HL-60 (cell line): Measurements from ENCODE around the gene DCHS2.

ENCODE experiments used
- DNase-seq, 2 experiments: peaks; one replicate each; pipeline ENCODE4 v3.0.0-alpha.2; 2010 to 2020; ENCODE audit warnings: low read depth in 1 of 2, low spot score in 1 of 2
- H3K27ac ChIP-seq: fragments of 250-450 bp; sonication (Bioruptor Pico); replicated peaks from 2 replicates; pipeline ENCODE4 v1.5.1; 2020; ENCODE audit warnings: mild to moderate bottlenecking, moderate library complexity
- H3K27me3 ChIP-seq: fragments of 250-450 bp; sonication (Bioruptor Pico); 2 replicates; pipeline ENCODE4 v1.5.1; 2021; ENCODE audit warnings: mild to moderate bottlenecking, moderate library complexity; ENCODE audit not compliant: insufficient read depth, poor library complexity, severe bottlenecking
- H3K4me3 ChIP-seq: replicated peaks from 2 replicates; pipeline ENCODE4 v1.5.1; 2011; ENCODE audit warnings: mild to moderate bottlenecking, control low read depth, low read length; ENCODE audit not compliant: insufficient read depth
- CTCF ChIP-seq: IDR thresholded peaks from one replicate; pipeline ENCODE4 v1.5.1; 2011; ENCODE audit warnings: low read length, control low read depth, inconsistent platforms; ENCODE audit not compliant: insufficient read depth
- GABPA ChIP-seq: IDR thresholded peaks from 2 replicates; pipeline ENCODE4 v1.6.1; 2012; ENCODE audit warnings: low read depth
- POLR2AphosphoS5 ChIP-seq: IDR thresholded peaks from 2 replicates; pipeline ENCODE4 v1.6.1; 2012; ENCODE audit warnings: low read depth
- REST ChIP-seq: IDR thresholded peaks from 2 replicates; pipeline ENCODE4 v1.6.1; 2012; ENCODE audit warnings: low read depth; ENCODE audit not compliant: insufficient replicate concordance
- SPI1 ChIP-seq: IDR thresholded peaks from 2 replicates; pipeline ENCODE4 v1.6.1; 2012; ENCODE audit warnings: low read depth, mild to moderate bottlenecking, borderline replicate concordance

DCHS2 gene

GRCh38 chr4:154464654-154465053 lies 26.9 kb downstream of the DCHS2 start:
- Histone ChIP-seq H3K4me3 (no peak overlapping the region), H3K27ac (no peak overlapping the region), H3K27me3 (peaks cover 11% of the 10 kb centered on the region)
- TF ChIP-seq POLR2AphosphoS5 (no peak), CTCF (no peak), SPI1 (no peak), REST (no peak), GABPA (no peak)
- DNase-seq: no peak

GRCh38 chr4:154462081-154462810 lies 29.4 kb downstream of the DCHS2 start:
- no peak overlapping the region for H3K27ac ChIP-seq
- DNase-seq: no peak
- no peak for TF ChIP-seq SPI1
- TF ChIP-seq CTCF: no peak
- TF ChIP-seq REST: no peak
- TF ChIP-seq POLR2AphosphoS5: no peak
- TF ChIP-seq GABPA: no peak
- H3K27me3 ChIP-seq: peaks cover 8% of the 10 kb centered on the region
- no peak overlapping the region for H3K4me3 ChIP-seq

GRCh38 chr4:154457471-154457870 lies 34.1 kb downstream of the DCHS2 start:
- no peak overlapping the region for H3K4me3 ChIP-seq
- no peak overlapping the region for H3K27ac ChIP-seq
- no peak for TF ChIP-seq SPI1
- DNase-seq: no peak
- peaks cover 2% of the 10 kb centered on the region for H3K27me3 ChIP-seq

- no peak for TF ChIP-seq CTCF
- TF ChIP-seq POLR2AphosphoS5: no peak
- TF ChIP-seq GABPA: no peak
- no peak for TF ChIP-seq SPI1
- no peak for TF ChIP-seq REST
- no peak overlapping the region for H3K4me3 ChIP-seq
- no peak overlapping the region for H3K27ac ChIP-seq
- H3K27me3 ChIP-seq: peaks cover 2% of the 10 kb centered on the region
- DNase-seq: no peak
These were observed 34.7 kb downstream of the DCHS2 start for GRCh38 chr4:154456889-154457288.
